Thymus (tissue), 11 donors: Measurements from ENCODE around the gene PVALB. TPM values are rescaled to one million over a fixed set of nuclear protein-coding genes. Genes with fewer than 3 reads are reported as not detected.

Experiments
- DNase-seq, 9 donors: peaks; one replicate each; pipeline ENCODE4 v3.0.0-alpha.2; 2013; ENCODE audit warnings: low spot score in 9 of 9, low read depth in 6 of 9, missing footprints in 1 of 9
- H3K27ac ChIP-seq, 2 donors: one replicate each; pipeline ENCODE4 v1.5.1; 2013; ENCODE audit warnings: control low read depth in 1 of 2, low read depth in 1 of 2, low read length in 1 of 2, mild to moderate bottlenecking in 1 of 2, moderate library complexity in 1 of 2
- H3K27me3 ChIP-seq, 2 donors: one replicate each; pipeline ENCODE4 v1.5.1; 2013; ENCODE audit warnings: low read length in 1 of 2; ENCODE audit not compliant: control insufficient read depth in 2 of 2, insufficient read depth in 1 of 2
- H3K36me3 ChIP-seq, 2 donors: one replicate each; pipeline ENCODE4 v1.5.1; 2013; ENCODE audit warnings: low read length in 1 of 2, mild to moderate bottlenecking in 1 of 2, moderate library complexity in 1 of 2; ENCODE audit not compliant: control insufficient read depth in 2 of 2, insufficient read depth in 2 of 2
- H3K4me1 ChIP-seq, 2 donors: one replicate each; pipeline ENCODE4 v1.5.1; 2013; ENCODE audit warnings: low read length in 2 of 2; ENCODE audit not compliant: control insufficient read depth in 2 of 2, insufficient read depth in 2 of 2
- H3K4me3 ChIP-seq, 2 donors: one replicate each; pipeline ENCODE4 v1.5.1; 2013; ENCODE audit warnings: low read length in 2 of 2, control low read depth in 1 of 2, mild to moderate bottlenecking in 1 of 2
- H3K9me3 ChIP-seq, 2 donors: one replicate each; pipeline ENCODE4 v1.5.1; 2013; ENCODE audit warnings: low read length in 1 of 2, mild to moderate bottlenecking in 1 of 2; ENCODE audit not compliant: control insufficient read depth in 2 of 2, insufficient read depth in 1 of 2
- WGBS: extraction: QIAGEN DNeasy Blood & Tissue Kit; methylation state at CpG from one replicate; pipeline ENCODE4 v1.1.7; 2013; 5-methylcytosine and 5-hydroxymethylcytosine counted together
- polyA plus RNA-seq: library from polyadenylated mRNA; stranded (reverse); fragments of 200-250 nt; gene quantifications from one replicate; pipeline ENCODE4 v1.2.3, GENCODE V29; 2013
- total RNA-seq: library from RNA; stranded (reverse); fragments of 120-200 nt; gene quantifications from one replicate; pipeline ENCODE4 v1.2.4, GENCODE V29; 2013
- donor health status: healthy.

PVALB gene
- total and polyA plus RNA-seq, 2 donors, result 0.47 to 2.2 TPM

DNA sequence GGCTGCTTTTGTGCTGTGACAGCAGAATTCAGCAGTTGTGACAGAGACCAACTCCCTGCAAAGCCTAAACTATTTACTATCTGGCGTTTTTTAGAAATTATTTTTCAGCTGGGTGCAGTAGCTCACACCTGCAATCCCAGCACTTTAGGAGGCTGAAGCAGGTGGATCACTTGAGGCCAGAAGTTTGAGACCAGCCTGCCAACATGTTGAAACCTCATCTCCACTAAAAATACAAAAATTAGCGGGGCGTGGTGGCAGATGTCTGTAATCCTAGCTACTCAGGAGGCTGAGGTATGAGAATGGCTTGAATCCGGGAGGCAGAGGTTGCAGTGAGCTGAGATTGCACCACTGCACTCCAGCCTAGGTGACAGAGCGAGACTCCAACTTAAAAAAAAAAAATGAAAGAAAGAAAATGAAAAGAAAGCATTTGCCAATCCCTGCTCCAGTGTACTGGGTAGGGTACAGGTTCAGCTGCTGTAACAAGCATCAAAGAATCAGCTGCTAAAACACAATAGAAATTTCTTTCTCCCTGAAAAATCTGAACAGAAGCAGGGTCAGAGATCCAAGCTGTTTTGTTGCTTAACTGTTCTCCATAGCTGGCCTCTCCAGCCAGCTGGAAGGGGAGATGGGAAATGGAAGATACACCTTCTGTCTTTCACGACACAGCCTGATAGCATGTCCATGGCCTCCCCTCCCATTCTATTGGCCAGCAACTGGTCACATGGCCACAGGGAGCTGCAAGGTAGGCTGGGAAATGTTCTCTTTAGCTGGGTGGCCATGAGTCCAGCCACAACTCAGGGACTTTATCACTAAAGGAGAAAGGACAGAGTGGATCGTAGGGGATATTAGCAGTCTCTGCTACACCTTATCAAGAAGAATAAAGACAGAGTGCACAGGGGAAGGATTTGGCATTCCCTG, 35.5 kb upstream of the PVALB start:
- Histone ChIP-seq H3K4me1 (peaks cover 2 to 12% of the 10 kb centered on the region in 2 donors), H3K36me3 (no peaks in the 10 kb centered on the region), H3K27ac (no peak overlapping the region), H3K4me3 (no peak overlapping the region), H3K27me3 (peaks cover 4 to 15% of the 10 kb centered on the region in 2 donors), H3K9me3 (peaks cover 0 to 13% of the 10 kb centered on the region in 2 donors)
- 92% methylated on average over 7 of the region's 7 CpGs for WGBS
- DNase-seq, result no peak

DNA sequence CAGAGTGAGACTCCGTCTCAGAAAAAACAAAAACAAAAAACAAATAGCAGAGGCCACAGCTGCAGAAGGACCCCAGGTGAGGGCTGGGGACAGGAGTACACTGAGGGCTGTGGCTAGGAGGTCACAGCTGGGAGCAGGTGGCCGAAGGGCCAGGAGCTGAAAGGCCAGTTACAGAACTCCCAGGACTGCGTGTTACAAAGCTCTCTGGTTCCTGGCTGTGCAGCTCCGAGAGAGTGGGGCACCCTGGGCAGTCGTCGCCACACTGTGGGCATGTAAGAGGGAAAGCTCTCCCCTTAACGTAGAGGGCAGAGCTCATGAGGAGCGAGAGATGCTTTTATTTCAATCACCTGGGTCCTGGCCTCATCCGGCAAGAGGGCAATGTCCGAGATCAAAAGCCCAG, 33.8 kb upstream of the PVALB start:
- no peak for DNase-seq
- Histone ChIP-seq H3K9me3 (peaks cover 0 to 13% of the 10 kb centered on the region in 2 donors), H3K36me3 (no peaks in the 10 kb centered on the region), H3K27me3 (peaks cover 0 to 12% of the 10 kb centered on the region in 2 donors), H3K4me3 (no peak overlapping the region), H3K4me1 (peaks cover 2 to 8% of the 10 kb centered on the region in 2 donors), H3K27ac (no peak overlapping the region)
- 97% methylated on average over 10 of the region's 10 CpGs for WGBS

DNA sequence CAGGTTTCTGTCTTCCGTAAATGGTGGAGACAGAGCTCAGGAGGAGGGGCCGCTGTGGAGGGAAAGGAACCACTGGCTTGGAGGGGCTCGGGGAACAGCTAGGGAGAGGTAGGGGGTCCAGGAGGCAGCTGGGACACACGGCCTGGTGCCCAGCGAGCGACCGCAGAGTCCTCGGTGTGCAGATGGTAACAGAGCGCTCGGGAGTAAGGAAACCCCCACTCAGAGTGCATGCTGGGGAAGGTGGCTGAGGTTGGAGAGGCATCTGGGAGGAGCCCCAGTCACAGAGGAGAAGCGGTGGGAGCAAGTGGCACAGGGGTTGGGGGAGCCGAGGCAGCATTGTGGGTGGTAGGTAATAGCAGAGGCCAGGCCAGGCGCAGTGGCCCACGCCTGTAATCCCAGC, 33.2 kb upstream of the PVALB start:
- Histone ChIP-seq H3K27ac (no peak overlapping the region), H3K36me3 (no peaks in the 10 kb centered on the region), H3K9me3 (peaks cover 0 to 13% of the 10 kb centered on the region in 2 donors), H3K4me1 (peaks cover 2 to 8% of the 10 kb centered on the region in 2 donors), H3K4me3 (no peak overlapping the region), H3K27me3 (peaks cover 0 to 12% of the 10 kb centered on the region in 2 donors)
- WGBS, result 88% methylated on average over 14 of the region's 14 CpGs
- DNase-seq, result no peak

DNA sequence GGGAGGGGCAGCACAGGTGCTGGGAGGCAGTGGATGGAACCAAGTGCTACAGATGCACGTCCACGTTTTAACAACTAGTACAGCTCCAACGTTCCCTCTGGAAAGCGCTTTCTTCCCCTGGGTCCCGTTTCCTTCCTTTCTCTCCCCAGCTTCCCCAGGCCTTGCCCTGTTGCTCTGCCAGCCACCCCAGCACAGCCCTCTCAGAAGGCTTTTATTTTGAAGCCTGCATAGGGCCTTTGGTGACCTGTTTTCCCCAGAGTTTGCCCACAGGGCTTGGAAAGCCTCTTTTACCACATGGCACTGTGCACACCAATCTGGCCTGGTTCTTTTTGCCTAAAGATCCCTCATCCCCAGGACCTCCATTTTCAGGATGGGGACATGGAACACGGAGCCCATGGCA, 30.1 kb upstream of the PVALB start:
- no peak overlapping the region for H3K27ac ChIP-seq
- H3K4me1 ChIP-seq, result no peaks in the 10 kb centered on the region
- no peak overlapping the region for H3K4me3 ChIP-seq
- H3K27me3 ChIP-seq, result peaks cover 0 to 13% of the 10 kb centered on the region in 2 donors
- WGBS, result 83% methylated on average over 6 of the region's 6 CpGs
- H3K9me3 ChIP-seq, result no peaks in the 10 kb centered on the region
- no peaks in the 10 kb centered on the region for H3K36me3 ChIP-seq
- no peak for DNase-seq

DNA sequence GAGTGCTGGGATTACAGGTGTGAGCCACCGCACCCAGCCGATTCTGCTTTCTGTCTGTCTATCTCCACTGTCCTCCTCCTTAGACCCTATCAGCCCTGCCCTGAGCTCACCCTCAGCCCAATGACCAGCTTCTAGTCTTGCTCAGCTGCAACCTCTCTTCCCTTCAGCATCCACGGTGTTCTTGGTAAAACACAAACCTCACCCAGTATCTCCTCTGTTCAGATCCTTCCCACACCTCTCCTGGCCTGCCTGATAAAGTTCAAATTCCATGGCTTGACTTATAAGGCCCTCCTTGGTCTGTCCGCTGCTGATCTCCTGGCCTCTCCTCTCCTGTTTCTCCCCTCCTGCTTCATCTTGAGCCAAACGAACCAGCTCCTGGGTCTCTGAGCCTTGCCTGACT, 29.4 kb upstream of the PVALB start:
- no peak for DNase-seq
- Histone ChIP-seq H3K4me3 (no peak overlapping the region), H3K4me1 (no peaks in the 10 kb centered on the region), H3K27ac (no peak overlapping the region), H3K27me3 (peaks cover 0 to 13% of the 10 kb centered on the region in 2 donors), H3K9me3 (no peaks in the 10 kb centered on the region), H3K36me3 (no peaks in the 10 kb centered on the region)
- WGBS, result 93% methylated on average over 5 of the region's 5 CpGs

DNA sequence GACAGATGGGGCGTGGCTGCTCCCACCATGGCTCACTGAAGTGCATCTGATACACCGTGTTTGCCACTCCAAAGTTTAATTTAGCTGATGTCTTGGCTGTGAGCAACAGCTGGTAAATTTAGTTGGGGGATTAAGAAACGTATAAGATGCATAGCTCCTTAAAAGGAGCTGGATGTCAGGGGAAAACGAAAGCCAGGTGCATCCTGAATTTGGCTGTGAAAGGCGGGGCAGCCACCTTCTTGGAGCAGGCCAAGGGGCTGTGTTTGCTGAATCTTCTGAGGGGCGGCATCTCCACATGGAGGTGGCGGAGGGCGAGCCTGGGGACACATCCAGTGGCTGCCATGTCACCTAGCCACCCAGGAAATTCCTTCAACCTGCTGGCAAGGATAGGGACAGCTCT, 23.3 kb upstream of the PVALB start:
- Histone ChIP-seq H3K36me3 (no peaks in the 10 kb centered on the region), H3K4me3 (no peak overlapping the region), H3K9me3 (peaks cover 0 to 8% of the 10 kb centered on the region in 2 donors), H3K27me3 (peaks cover 3 to 12% of the 10 kb centered on the region in 2 donors), H3K4me1 (no peaks in the 10 kb centered on the region), H3K27ac (no peak overlapping the region)
- 20% methylated on average over 8 of the region's 8 CpGs for WGBS
- DNase-seq, result no peak

DNA sequence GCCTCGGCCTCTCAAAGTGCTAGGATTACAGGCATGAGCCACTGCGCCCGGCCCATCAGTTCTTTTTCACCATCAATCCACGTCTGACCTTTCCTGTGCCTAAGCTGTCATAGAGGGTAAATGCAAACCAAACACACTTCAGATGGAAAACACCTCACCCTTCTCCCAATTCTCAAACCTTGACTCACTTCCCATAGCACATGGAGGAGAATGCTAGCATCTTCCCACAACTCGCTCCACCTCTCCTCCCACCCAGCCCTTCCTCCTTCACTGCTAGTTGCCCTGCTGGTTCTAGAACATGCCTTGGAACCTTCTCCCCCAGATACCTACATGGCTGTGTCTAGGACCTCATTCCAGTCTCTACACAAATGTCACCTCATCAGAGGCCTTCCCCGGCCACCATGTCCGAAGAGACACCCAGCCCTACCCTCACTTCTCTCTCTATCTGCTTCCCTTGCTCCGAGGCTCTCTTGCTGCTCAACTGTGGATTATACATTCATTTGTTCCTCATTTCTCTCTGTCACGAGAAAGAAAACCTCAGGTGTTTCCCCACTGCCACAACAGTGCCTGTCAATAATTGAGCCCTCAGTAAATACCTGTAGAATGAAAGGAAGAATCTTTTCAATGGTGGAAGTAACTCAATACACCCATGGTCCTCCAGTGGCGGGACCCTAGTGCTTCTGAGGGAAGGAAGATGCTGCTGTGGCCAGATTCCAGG, 22.7 kb upstream of the PVALB start:
- 75% methylated on average over 10 of the region's 10 CpGs for WGBS
- DNase-seq, result no peak
- Histone ChIP-seq H3K36me3 (no peaks in the 10 kb centered on the region), H3K9me3 (peaks cover 0 to 8% of the 10 kb centered on the region in 2 donors), H3K27me3 (peaks cover 3 to 15% of the 10 kb centered on the region in 2 donors), H3K27ac (no peak overlapping the region), H3K4me3 (no peak overlapping the region), H3K4me1 (no peaks in the 10 kb centered on the region)

DNA sequence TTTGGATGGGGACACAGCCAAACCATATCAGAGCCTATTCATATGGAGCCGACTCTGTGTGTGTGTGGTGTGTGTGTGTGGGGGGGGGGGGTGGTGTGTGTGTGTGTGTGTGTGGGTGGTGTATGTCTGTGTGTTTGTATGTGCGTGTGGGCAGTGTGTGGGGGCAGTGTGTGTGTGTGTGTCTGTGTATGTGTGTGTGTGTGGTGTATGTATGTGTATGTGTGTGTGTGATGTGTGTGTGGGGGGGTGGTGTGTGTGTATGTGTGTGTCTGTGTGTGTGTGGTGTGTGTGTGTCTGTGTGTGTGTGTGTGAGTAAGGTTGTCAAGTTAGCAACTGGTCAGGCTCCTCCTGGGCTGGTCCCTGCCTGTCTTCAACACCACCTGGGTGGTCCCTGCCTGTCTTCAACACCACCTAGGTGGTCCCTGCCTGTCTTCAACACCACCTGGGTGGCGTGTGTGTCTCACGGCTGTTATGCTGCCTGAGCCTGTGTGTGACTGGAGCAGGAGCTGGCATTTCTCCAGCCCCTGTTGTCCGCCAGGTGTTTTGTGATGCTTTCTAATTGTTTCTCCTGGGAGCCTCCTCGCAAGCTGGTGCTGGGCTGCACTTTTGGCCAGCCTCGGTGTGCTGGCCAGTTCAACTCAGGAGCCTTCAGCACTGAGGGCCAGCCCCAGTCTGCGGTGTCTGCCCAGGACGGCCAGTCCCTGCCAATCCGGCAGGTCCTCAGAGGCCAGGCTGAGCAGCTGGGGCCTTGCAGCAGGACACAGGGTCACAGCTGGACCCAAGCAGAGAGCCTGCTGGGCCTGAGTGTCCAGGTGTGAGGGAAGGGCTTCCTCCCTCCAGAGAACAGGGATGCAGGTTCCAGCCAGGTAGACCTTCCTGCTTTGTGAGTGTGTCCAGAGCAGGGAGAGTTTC, 21.5 kb upstream of the PVALB start:
- Histone ChIP-seq H3K27me3 (peaks cover 3 to 14% of the 10 kb centered on the region in 2 donors), H3K4me1 (no peaks in the 10 kb centered on the region), H3K27ac (no peak overlapping the region), H3K4me3 (no peak overlapping the region), H3K36me3 (no peaks in the 10 kb centered on the region), H3K9me3 (peaks cover 0 to 8% of the 10 kb centered on the region in 2 donors)
- no peak for DNase-seq
- 83% methylated on average over 10 of the region's 10 CpGs for WGBS
